GM12874 (cell line): Measurements from ENCODE around the gene KIRREL1.

Source experiments
- TF ChIP-seq, protein P1 (sequence below): IDR thresholded peaks from 2 replicates; pipeline ENCODE4 v1.5.1; 2011; ENCODE audit warnings: low read depth, mild to moderate bottlenecking, control low read depth, low read length, moderate library complexity; ENCODE audit not compliant: insufficient read depth

Gene KIRREL1

DNA sequence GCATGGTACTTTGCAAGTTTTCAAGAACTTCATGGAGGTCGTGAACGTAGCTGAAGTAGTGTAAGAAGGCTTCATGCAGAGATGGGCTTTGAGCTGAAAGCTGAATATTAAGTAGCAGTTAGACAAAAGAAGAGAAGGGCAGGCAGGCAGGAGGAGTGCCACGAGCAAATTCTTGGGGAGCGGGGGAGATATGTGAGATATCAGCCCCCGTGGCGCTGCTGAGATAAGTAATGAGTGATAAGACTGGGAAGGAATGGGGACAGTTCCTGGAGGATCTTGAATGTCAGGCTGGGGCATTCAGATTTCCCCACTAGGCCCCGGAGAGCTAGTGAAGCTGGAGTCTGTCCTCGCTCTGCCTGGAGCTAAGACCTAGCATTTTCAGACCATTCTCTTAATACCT, 27.9 kb upstream of the KIRREL1 start:
- TF ChIP-seq, protein P1, sequence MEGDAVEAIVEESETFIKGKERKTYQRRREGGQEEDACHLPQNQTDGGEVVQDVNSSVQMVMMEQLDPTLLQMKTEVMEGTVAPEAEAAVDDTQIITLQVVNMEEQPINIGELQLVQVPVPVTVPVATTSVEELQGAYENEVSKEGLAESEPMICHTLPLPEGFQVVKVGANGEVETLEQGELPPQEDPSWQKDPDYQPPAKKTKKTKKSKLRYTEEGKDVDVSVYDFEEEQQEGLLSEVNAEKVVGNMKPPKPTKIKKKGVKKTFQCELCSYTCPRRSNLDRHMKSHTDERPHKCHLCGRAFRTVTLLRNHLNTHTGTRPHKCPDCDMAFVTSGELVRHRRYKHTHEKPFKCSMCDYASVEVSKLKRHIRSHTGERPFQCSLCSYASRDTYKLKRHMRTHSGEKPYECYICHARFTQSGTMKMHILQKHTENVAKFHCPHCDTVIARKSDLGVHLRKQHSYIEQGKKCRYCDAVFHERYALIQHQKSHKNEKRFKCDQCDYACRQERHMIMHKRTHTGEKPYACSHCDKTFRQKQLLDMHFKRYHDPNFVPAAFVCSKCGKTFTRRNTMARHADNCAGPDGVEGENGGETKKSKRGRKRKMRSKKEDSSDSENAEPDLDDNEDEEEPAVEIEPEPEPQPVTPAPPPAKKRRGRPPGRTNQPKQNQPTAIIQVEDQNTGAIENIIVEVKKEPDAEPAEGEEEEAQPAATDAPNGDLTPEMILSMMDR, result no peak

DNA sequence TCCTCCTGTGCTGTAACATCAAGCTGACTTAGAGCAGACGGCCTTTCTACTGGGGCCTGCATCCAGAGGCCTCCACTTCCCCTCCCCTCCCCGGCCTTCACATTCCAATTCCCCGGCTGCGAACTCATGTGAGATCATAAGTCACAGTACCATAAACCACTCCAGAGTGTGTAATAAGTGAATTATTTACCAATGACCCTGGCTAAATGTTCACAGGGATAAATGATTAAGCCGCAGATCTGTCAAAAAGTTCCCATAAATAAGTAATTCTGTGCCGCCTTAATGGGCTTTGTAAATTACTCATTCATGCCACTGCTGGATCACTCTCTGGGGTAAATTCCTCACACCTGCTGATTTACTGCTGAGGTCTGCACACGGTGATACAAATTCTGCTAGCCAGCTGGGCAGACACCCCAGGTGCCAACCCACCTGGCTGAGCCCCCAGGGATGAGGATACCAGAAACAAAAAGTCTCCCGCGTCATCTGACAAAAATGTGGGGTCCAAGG, 27.4 kb upstream of the KIRREL1 start:
- TF ChIP-seq, protein P1, result no peak

DNA sequence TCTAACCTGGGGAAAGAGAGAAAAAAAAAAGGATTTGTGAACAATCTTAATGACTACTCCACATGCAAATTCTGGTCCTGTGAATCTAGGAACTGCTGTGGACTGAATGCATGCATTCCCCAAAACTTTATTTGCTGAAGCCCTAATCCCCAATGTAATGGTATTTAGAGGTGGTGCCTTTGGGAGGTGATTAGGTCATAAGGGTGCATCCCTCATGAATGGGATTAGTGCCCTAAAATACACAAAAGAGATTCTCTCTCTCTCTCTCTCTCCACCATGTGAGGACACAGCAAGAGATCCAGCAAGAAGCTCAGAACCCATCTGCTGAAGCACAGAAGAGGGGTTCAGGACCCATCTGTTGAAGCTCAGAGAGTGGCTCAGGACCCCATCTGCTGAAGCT, 26.2 kb upstream of the KIRREL1 start:
- TF ChIP-seq, protein P1, result no peak

DNA sequence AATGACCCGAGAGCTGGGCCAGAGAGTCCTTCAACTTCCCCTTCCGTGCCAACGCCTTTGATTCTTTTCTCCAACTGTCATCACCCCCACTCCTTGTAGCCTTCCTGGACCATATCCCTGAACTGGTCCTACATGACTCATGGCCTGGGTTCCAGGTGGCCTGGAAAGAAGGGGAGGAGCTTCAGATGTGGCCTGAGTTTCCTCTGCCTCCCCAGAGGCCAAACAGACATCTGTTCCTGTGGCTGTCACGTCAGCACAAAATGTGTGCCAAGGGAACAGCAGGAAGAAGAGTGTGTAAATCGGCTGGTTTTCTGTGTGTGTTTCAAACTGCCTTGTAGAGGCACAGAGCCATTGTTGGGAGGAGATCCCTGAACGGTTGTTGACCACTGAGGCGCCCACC, 24.9 kb upstream of the KIRREL1 start:
- TF ChIP-seq, protein P1, result no peak

DNA sequence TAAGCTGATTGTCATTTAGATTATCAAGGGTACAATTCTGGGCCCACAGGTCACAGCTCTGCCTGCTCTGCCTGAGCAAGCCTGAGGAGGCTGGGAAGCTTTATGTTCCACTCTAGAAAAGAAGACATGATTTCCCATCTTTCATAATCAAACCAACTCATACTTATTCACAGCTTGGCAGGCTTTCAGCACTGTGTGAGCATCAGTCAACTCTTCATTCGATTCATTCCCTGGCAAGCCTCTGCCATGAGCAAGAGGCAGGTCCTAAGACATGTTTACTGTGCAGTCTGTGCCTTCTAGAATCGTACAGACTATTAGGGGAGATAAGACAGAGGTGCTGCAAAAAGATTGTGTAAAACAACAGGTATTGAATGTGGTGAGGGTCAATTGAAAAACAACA, 24.5 kb upstream of the KIRREL1 start:
- TF ChIP-seq, protein P1, result no peak

DNA sequence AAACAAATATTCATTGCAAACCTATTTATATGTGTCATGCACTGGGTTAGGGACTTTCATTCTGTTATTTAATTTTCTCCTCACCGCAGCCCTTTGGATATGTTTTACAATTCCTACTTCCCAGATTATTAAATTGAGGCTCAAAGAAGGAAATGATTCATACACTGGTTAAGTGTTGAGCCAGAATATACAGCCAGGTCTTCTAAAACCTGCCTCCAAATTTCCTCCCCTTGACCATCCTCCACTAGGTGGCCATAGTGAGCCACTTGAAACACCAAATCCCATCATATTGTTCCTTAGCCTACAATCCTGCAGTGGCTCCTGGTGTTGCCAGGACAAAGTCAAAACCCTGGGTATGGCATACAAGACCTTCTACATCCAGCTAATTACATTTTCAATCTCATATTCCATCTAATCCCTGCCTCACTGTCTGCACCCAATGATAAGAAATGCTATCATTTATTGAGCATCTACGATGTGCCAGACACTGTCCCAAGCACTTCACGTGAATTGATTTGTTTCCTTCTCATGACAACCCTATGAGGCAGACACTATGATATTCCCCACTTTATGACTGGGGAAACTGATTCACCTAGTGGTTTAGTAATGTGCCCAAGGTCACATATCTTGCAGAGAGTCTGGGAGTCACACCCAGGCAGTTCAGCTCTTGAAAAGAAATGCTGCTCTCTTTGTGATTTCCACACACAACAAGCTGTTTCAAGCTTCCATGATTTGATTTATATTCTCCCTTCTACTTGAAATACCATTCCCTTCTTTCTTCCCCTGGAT, 23.6 kb upstream of the KIRREL1 start:
- TF ChIP-seq, protein P1, result peak; percentile 57

DNA sequence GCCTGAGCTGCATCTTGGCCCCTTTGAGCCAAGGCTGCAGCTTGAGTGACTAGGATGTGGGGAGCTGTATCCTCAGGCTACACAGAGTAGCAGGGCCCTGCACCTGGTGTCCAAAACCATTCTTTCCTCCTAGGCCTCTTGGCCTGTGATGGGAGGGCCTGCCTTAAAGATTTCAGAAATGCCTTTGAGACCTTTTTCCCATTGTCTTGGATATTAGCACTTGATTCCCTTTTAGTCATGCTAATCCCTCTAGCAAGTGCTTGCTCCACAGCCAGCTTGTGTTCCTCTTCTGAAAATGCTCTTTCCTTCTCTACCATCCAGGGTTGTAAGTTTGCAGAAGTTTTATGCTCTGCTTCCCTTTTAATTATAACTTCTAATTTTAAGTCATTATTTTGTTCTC, 21.7 kb upstream of the KIRREL1 start:
- TF ChIP-seq, protein P1, result no peak
